Thoracic aorta (tissue), 2 donors: ENCODE data around the gene PRKN. TPM values are rescaled to one million over a fixed set of nuclear protein-coding genes. Genes with fewer than 3 reads are reported as not detected.
"Not testable (repeated sequence)": the region's sequence is repeated elsewhere in the genome, so short reads cannot be mapped to it uniquely, and the experiment has no call there.

Experiments used
- ATAC-seq: fragments of 150-250 bp; one replicate; pipeline ENCODE4 v1.8.0; 2017; ENCODE audit warnings: low read depth; ENCODE audit not compliant: insufficient number of reproducible peaks, low FRiP score
- DNase-seq: peaks from one replicate; pipeline ENCODE4 v3.0.0-alpha.2; 2020; ENCODE audit warnings: low spot score
- H3K27ac ChIP-seq, 2 donors: fragments of 200-600 bp; sonication (generic); 1 replicate in 1 of 2; 2 replicates in 1 of 2; pipeline ENCODE4 v1.5.1; 2016; ENCODE audit warnings: mild to moderate bottlenecking in 2 of 2, moderate library complexity in 2 of 2
- H3K27me3 ChIP-seq: fragments of 200-600 bp; sonication (generic); replicated peaks from 2 replicates; pipeline ENCODE4 v1.6.0; 2016; ENCODE audit warnings: mild to moderate bottlenecking; ENCODE audit not compliant: insufficient read depth
- H3K36me3 ChIP-seq: fragments of 200-600 bp; sonication (generic); one replicate; pipeline ENCODE4 v1.5.1; 2016
- H3K4me1 ChIP-seq, 2 donors: fragments of 200-600 bp; sonication (generic); 1 replicate in 1 of 2; 2 replicates in 1 of 2; pipeline versions ENCODE4 v1.5.1 to v1.6.0; 2016; ENCODE audit warnings: low read depth in 2 of 2, mild to moderate bottlenecking in 1 of 2; ENCODE audit not compliant: control insufficient read depth in 1 of 2
- H3K4me3 ChIP-seq: fragments of 200-600 bp; sonication (generic); 2 replicates; pipeline ENCODE4 v1.5.1; 2016; ENCODE audit warnings: mild to moderate bottlenecking
- H3K9me3 ChIP-seq: fragments of 200-600 bp; sonication (generic); 2 replicates; pipeline ENCODE4 v1.5.1; 2016
- CTCF ChIP-seq: fragments of 200-600 bp; sonication (generic); IDR thresholded peaks from one replicate; pipeline ENCODE4 v1.5.1; 2019; ENCODE audit warnings: antibody characterized with exemption
- total RNA-seq, 2 donors: library from RNA; depleted of rRNA; stranded (reverse); fragments of >200 nt; gene quantifications; one replicate each; pipeline versions ENCODE4 v1.1.0 to v1.2.3, GENCODE V29; 2016

PRKN gene
- total RNA-seq, 2 donors from 2014 or later: 10.4 to 23.8 TPM

- no peak for TF ChIP-seq CTCF
- Histone ChIP-seq H3K27ac (no peak overlapping the region), H3K9me3 (no peaks in the 10 kb centered on the region), H3K36me3 (no peaks in the 10 kb centered on the region), H3K4me3 (no peak overlapping the region), H3K27me3 (no peaks in the 10 kb centered on the region), H3K4me1 (no peaks in the 10 kb centered on the region)
- ATAC-seq (no peak), DNase-seq (no peak)
Observed at GRCh38 chr6:161313940-161314509, 1413.5 kb downstream of the PRKN start.

GRCh38 chr6:161313475-161313874 lies 1414.1 kb downstream of the PRKN start:
- not testable (repeated sequence) for H3K27me3 ChIP-seq, DNase-seq

GRCh38 chr6:161309774-161310173 lies 1417.8 kb downstream of the PRKN start:
- H3K4me1 ChIP-seq, H3K4me3 ChIP-seq, H3K9me3 ChIP-seq, DNase-seq, ATAC-seq, H3K36me3 ChIP-seq, H3K27ac ChIP-seq, H3K27me3 ChIP-seq: not testable (repeated sequence)

More at GRCh38 chr6:161313475-161313874, 1414.1 kb downstream of the PRKN start:
- not testable (repeated sequence) for H3K4me1 ChIP-seq, H3K4me3 ChIP-seq, ATAC-seq, H3K27ac ChIP-seq, H3K9me3 ChIP-seq, H3K36me3 ChIP-seq

GRCh38 chr6:161308075-161308655 lies 1419.4 kb downstream of the PRKN start:
- no peaks in the 10 kb centered on the region for H3K9me3 ChIP-seq
- TF ChIP-seq CTCF: no peak
- no peaks in the 10 kb centered on the region for H3K27me3 ChIP-seq
- no peak overlapping the region for H3K27ac ChIP-seq
- no peaks in the 10 kb centered on the region for H3K4me1 ChIP-seq
- H3K4me3 ChIP-seq: no peak overlapping the region
- H3K36me3 ChIP-seq: no peaks in the 10 kb centered on the region
- ATAC-seq: no peak
- DNase-seq: no peak

GRCh38 chr6:161305860-161306259 lies 1421.7 kb downstream of the PRKN start:
- no peak for TF ChIP-seq CTCF
- DNase-seq: no peak
- H3K9me3 ChIP-seq: no peaks in the 10 kb centered on the region
- no peaks in the 10 kb centered on the region for H3K27me3 ChIP-seq
- H3K27ac ChIP-seq: no peak overlapping the region
- H3K36me3 ChIP-seq: no peaks in the 10 kb centered on the region
- no peaks in the 10 kb centered on the region for H3K4me1 ChIP-seq
- H3K4me3 ChIP-seq: no peak overlapping the region
- ATAC-seq: no peak

- Histone ChIP-seq H3K36me3 (no peaks in the 10 kb centered on the region), H3K9me3 (no peaks in the 10 kb centered on the region), H3K4me1 (no peaks in the 10 kb centered on the region), H3K27me3 (no peaks in the 10 kb centered on the region), H3K27ac (no peak overlapping the region), H3K4me3 (no peak overlapping the region)
- ATAC-seq (no peak), DNase-seq (no peak)
- TF ChIP-seq CTCF: no peak
Observed at GRCh38 chr6:161303628-161304340, 1423.8 kb downstream of the PRKN start.
